Smooth muscle cell (in vitro differentiated cells): Measurements from ENCODE around the gene STOX1. TPM values are rescaled to one million over a fixed set of nuclear protein-coding genes. Genes with fewer than 3 reads are reported as not detected.

ENCODE experiments used
- DNase-seq: peaks from one replicate; lab custom pipeline; 2025; ENCODE audit not compliant: unreplicated experiment; lab: John Stamatoyannopoulos, UW
- H2AFZ ChIP-seq: fragments of 200-600 bp; sonication (generic); 2 replicates; pipeline ENCODE4 v1.6.0; 2016; ENCODE audit warnings: antibody characterized with exemption, low read depth, mild to moderate bottlenecking
- H3F3A ChIP-seq: fragments of 200-600 bp; sonication (generic); 2 replicates; pipeline ENCODE4 v1.6.0; 2017; ENCODE audit warnings: antibody characterized with exemption, low read depth
- H3K27ac ChIP-seq: fragments of 200-600 bp; sonication (generic); 2 replicates; pipeline ENCODE4 v1.5.1; 2016; ENCODE audit warnings: low read depth, mild to moderate bottlenecking
- H3K27me3 ChIP-seq: fragments of 200-600 bp; sonication (generic); 2 replicates; pipeline ENCODE4 v1.6.1; 2016; ENCODE audit warnings: low read depth, mild to moderate bottlenecking
- H3K36me3 ChIP-seq: fragments of 200-600 bp; sonication (generic); 2 replicates; pipeline ENCODE4 v1.5.1; 2016; ENCODE audit warnings: low read depth
- H3K4me1 ChIP-seq: fragments of 200-600 bp; sonication (generic); 2 replicates; pipeline ENCODE4 v1.5.1; 2016; ENCODE audit warnings: low read depth
- H3K4me2 ChIP-seq: fragments of 200-600 bp; sonication (generic); 2 replicates; pipeline ENCODE4 v1.6.0; 2016; ENCODE audit warnings: mild to moderate bottlenecking
- H3K4me3 ChIP-seq: fragments of 200-600 bp; sonication (generic); 2 replicates; pipeline ENCODE4 v1.5.1; 2016; ENCODE audit warnings: mild to moderate bottlenecking
- H3K79me2 ChIP-seq: fragments of 200-600 bp; sonication (generic); 2 replicates; pipeline ENCODE4 v1.6.0; 2016; ENCODE audit warnings: low read depth, mild to moderate bottlenecking
- H3K9ac ChIP-seq: fragments of 200-600 bp; sonication (generic); 2 replicates; pipeline ENCODE4 v1.6.0; 2016; ENCODE audit warnings: low read depth
- H3K9me3 ChIP-seq: fragments of 200-600 bp; sonication (generic); replicated peaks from 2 replicates; pipeline ENCODE4 v1.5.1; 2016; ENCODE audit warnings: low read depth
- H4K20me1 ChIP-seq: fragments of 200-600 bp; sonication (generic); 2 replicates; pipeline ENCODE4 v1.6.0; 2016; ENCODE audit warnings: low read depth
- WGBS: methylation state at CpG from one replicate; pipeline ENCODE4 v1.1.7; 2016; ENCODE audit warnings: low lambda C conversion rate; 5-methylcytosine and 5-hydroxymethylcytosine counted together
- polyA plus RNA-seq: library from polyadenylated mRNA; unstranded; fragments of >200 nt; fragmentation: Nextera tagmentation; extraction: Ambion mirVana; gene quantifications from 2 replicates; pipeline ENCODE4 v1.2.1, GENCODE V29; 2016
- total RNA-seq: library from RNA; depleted of rRNA; stranded (reverse); fragments of >200 nt; gene quantifications from 2 replicates; pipeline ENCODE4 v1.2.3, GENCODE V29; 2014
- TF ChIP-seq, protein P1 (sequence below): fragments of 200-600 bp; sonication (generic); IDR thresholded peaks from 2 replicates; pipeline ENCODE4 v1.5.1; 2017; ENCODE audit warnings: borderline replicate concordance, mild to moderate bottlenecking, antibody characterized with exemption; ENCODE audit not compliant: insufficient read depth, poor library complexity, severe bottlenecking

The STOX1 gene
- total and polyA plus RNA-seq, 2 experiments from 2014 or later, result not detected

DNA sequence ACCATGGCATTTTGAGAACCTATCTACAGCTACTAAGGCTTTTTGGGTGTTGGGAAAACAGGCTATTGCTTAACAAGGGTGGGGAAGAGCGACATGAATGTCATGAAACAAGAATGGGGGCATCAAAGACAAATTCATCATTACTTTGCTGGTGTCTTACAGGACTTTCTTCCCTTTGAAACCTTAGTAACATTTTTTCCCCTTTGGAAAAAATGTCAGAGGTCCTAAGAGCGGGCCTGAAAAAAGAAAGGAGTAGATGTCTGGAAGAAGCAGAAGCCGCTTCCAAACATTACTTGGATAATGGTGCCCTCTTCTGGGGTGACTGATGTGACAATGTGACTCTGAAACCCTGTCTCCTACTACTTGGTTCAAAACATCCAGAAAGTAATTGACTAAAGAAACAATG is 70.0 kb downstream of the STOX1 start:
- H3F3A ChIP-seq, result peaks cover 13% of the 10 kb centered on the region
- H3K27ac ChIP-seq, result no peak overlapping the region
- H3K4me2 ChIP-seq, result no peak overlapping the region
- TF ChIP-seq, protein P1, sequence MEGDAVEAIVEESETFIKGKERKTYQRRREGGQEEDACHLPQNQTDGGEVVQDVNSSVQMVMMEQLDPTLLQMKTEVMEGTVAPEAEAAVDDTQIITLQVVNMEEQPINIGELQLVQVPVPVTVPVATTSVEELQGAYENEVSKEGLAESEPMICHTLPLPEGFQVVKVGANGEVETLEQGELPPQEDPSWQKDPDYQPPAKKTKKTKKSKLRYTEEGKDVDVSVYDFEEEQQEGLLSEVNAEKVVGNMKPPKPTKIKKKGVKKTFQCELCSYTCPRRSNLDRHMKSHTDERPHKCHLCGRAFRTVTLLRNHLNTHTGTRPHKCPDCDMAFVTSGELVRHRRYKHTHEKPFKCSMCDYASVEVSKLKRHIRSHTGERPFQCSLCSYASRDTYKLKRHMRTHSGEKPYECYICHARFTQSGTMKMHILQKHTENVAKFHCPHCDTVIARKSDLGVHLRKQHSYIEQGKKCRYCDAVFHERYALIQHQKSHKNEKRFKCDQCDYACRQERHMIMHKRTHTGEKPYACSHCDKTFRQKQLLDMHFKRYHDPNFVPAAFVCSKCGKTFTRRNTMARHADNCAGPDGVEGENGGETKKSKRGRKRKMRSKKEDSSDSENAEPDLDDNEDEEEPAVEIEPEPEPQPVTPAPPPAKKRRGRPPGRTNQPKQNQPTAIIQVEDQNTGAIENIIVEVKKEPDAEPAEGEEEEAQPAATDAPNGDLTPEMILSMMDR, result peak; percentile 61
- H3K9ac ChIP-seq, result no peak overlapping the region
- no peak overlapping the region for H3K4me3 ChIP-seq
- no peaks in the 10 kb centered on the region for H3K36me3 ChIP-seq
- no peak overlapping the region for H2AFZ ChIP-seq
- H4K20me1 ChIP-seq, result no peaks in the 10 kb centered on the region
- peaks cover 9% of the 10 kb centered on the region for H3K79me2 ChIP-seq
- no peaks in the 10 kb centered on the region for H3K27me3 ChIP-seq
- H3K9me3 ChIP-seq, result no peaks in the 10 kb centered on the region
- DNase-seq, result no peak
- H3K4me1 ChIP-seq, result peaks cover 11% of the 10 kb centered on the region
- WGBS, result 55% methylated on average over 3 of the region's 3 CpGs

DNA sequence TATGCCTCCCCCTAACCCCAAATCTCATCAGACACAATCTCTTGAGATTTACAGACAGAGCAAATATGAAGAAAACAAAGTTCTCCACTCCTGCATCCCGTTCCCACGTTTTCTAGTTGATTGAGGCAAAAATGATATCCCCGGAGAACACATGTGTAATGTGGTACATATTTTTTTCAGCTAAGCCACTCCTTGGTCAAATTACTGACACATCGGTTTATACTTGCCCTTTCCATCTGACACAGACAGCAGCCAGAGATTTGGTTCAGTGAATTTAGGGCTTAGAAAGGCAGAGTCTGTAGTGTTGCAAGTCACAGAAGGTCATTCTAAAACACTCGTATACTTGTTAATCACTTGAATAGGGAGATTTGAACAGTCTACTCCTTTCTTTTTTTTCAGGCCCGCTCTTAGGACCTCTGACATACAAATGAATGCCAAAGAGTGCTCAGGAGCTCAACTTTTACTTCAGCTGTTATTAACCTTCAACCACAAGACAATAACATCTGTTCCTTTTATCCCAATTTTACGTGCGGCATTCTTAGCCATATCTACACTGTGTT is 71.9 kb downstream of the STOX1 start:
- Histone ChIP-seq H3K9me3 (no peaks in the 10 kb centered on the region), H3K79me2 (peaks cover 27% of the 10 kb centered on the region), H3K36me3 (no peaks in the 10 kb centered on the region), H3K27me3 (no peaks in the 10 kb centered on the region), H3K27ac (peak overlapping the region; percentile 99), H4K20me1 (no peaks in the 10 kb centered on the region), H3K9ac (no peak overlapping the region), H3K4me2 (no peak overlapping the region), H3F3A (peaks cover 13% of the 10 kb centered on the region), H2AFZ (peak overlapping the region; percentile 84), H3K4me3 (no peak overlapping the region), H3K4me1 (peaks cover 15% of the 10 kb centered on the region)
- TF ChIP-seq, protein P1, result no peak
- 88% methylated on average over 8 of the region's 8 CpGs for WGBS
- DNase-seq, result no peak

DNA sequence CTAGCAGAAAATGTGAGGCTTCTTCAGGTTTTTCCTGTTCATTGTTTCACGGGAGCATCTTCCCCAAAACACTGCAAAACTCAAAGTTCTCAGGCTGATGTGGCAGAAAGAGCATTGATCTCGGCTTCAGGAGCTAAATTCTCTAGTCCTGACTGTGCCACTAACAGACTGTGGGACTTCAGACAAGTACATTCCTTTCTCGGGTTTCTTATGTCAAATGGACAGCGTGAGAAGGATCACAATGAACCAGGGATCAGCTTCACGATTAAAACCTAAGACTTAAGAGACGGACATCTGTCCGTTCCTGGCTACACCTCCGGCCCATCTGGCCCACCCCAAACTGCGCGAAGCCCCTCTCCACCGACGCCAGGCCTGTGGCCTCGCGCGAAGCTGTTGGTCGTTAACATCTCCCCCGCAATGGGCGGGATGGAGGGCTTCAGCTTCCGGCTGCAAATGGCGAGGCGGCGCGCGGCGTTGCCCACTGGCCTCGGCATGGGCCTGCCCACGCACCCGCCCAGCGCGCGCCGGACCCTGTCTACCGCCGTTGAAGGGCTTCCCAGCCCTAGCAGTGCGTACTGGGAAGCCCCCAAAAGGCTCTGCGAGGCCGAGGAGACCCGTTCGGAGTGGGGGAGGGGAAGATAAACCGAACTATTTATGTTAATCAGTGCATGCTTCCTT is 73.2 kb downstream of the STOX1 start:
- 3% methylated on average over 40 of the region's 40 CpGs for WGBS
- peaks cover 13% of the 10 kb centered on the region for H3F3A ChIP-seq
- peak overlapping the region; percentile 83 for H2AFZ ChIP-seq
- TF ChIP-seq, protein P1, result no peak
- H3K4me1 ChIP-seq, result peaks cover 15% of the 10 kb centered on the region
- peak overlapping the region; percentile 99 for H3K27ac ChIP-seq
- peak overlapping the region; percentile 83 for H3K4me2 ChIP-seq
- peaks cover 40% of the 10 kb centered on the region for H3K79me2 ChIP-seq
- peak overlapping the region; percentile 72 for H3K4me3 ChIP-seq
- DNase-seq, result peak; percentile 92
- no peaks in the 10 kb centered on the region for H3K9me3 ChIP-seq
- no peaks in the 10 kb centered on the region for H3K36me3 ChIP-seq
- no peaks in the 10 kb centered on the region for H3K27me3 ChIP-seq
- H4K20me1 ChIP-seq, result peaks cover 5% of the 10 kb centered on the region
- peak overlapping the region; percentile 98 for H3K9ac ChIP-seq
